DMS114 treated with DMSO at 0.1 percent for 48 hours (cell line): ENCODE measurements around the gene MAMLD1.

Experiments
- DNase-seq: peaks from one replicate; lab custom pipeline; 2025; ENCODE audit not compliant: unreplicated experiment; lab: John Stamatoyannopoulos, UW

MAMLD1 gene

DNA sequence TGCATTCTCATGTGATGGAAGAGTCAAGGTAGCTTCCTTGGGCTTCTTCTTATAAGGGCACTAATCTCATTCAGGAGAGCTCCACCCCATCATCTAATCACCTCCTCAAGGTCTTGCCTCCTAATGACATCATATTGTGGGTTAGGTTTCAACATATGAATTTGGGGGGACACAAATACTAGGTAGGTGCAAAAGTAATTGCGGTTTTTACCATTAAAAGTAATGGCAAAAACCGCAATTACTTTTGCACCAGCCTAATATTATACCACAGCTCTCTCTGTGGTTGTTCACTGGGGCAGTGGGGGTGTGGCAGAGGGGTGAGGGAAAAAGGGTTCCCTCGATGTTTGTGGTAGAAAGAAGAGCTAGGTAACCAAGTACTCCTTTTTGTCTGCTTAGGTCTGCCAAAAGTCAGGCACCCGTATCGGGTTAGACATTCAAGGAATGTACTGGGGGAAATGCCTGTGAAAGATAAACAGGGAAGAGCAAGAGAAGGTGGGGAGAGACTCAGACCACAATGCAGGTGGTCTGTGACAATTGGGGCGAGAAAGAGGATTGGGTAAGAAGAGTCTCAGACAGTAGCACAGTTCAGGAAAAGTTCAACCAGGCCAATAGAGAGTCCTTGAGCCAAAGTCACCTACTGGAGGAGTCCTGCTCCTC is 126.4 kb downstream of the MAMLD1 start:
- DNase-seq, result no peak

DNA sequence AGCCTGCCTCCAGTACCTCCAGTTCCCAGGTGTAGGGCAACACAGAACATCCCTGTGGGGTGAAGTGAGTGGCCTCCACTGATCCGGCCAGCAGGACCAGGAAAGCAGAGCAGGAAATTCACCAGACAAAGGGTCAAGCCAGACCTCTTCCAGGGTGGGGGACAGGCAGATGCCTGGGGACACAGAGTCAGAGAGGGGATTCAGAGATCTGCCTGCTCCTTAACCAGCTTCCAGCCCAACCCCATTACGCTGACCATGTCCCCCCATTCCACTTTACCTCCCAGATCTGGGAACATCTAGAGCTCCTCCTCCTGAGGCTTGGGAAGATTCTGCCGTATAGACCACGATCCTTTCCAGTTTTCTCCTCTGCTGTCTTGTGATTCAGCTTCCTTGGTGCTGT is 132.4 kb downstream of the MAMLD1 start:
- no peak for DNase-seq

DNA sequence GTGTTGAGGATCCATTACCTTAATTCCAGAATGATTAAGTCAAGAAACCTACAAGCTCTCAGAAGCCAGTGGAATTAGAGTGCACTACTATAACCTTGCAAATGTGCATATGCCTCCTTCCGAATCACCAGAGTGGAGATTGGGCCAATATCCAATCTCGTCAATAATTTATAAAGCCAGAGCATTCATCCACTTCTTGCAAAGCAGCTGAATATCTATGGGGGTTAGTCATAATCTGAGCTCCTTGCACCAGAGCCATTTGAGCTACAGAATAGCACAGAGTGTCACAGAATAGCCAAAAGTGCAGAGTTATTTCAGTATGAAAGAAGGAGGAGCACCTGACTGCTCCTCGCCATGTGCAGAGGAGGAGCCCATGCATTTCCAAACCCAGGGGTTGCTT is 136.1 kb downstream of the MAMLD1 start:
- no peak for DNase-seq

DNA sequence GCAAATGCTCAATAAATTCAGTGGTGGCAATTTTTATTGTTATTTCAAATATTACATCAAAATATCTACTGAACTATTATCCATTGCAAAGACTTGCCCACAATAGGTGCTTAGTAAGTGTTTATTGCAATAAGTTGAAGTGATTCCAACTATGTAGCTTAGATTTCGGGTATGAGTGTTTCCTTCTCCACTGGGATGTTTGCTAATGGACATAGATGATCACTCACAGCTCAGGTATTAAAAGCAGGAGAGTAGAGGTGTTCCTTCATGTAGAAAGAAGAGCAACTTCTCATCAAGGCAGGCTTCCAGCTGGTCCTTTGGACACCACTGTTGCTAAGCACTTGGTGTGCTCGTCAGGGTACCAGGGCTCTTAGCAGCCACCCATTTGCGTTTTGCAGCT is 139.0 kb downstream of the MAMLD1 start:
- DNase-seq, result no peak

DNA sequence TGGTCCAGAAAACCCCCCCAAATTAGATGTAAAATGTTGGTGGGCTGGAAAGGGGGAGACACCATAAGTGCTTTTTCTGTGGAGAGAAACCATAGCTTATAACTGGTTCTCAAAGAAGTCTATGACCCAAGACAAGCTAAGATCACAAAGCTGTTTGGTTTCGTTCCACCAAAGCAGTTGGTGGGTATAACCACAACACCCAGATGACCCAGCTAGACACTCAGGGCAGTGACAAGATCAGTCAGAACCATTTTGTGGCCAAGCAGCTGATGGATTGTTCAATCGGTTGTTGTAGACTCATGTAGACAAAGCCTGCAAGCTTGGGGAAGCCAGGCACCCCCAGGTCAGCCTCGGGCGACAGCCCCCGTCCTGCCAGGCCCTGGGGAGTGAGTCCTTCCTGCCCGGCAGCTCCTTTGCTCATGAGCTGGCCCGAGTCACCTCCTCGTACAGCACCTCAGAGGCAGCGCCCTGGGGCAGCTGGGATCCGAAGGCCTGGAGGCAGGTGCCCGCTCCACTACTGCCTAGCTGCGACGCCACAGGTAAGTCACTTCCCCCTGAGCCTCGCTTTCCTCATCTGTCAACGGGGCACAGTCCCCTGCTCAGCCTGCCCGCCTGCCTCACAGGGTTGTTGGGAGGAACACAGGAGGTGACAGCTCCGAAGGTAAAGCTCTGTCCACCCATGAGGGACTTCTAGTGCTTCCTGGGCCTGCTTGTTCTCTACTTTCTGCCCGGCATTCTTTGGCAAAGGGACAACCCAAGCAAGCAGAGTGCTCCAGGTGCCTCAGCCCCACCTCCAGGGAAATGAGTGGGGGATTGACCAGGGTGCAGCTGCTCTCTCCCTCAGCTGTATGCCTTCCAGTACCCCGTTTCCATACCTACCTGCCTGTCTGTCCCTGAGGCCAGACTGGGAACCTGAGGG is 140.1 kb downstream of the MAMLD1 start:
- no peak for DNase-seq

DNA sequence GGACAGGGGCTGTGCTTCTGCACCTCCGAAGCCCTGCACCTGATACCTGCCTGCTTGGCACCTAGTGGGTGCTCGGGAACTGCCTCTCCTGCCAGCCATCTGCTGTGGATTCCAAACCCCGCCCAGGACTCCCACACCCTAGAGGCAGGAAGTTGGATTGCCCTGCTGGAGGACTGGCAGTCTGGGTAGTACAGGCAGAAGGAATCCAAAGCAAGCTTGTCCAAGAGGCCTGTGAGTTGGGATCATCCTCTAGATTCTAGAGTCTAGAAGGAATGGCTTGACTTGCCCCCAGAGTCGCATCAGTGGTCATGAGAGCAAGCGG is 140.7 kb downstream of the MAMLD1 start:
- DNase-seq, result no peak

DNA sequence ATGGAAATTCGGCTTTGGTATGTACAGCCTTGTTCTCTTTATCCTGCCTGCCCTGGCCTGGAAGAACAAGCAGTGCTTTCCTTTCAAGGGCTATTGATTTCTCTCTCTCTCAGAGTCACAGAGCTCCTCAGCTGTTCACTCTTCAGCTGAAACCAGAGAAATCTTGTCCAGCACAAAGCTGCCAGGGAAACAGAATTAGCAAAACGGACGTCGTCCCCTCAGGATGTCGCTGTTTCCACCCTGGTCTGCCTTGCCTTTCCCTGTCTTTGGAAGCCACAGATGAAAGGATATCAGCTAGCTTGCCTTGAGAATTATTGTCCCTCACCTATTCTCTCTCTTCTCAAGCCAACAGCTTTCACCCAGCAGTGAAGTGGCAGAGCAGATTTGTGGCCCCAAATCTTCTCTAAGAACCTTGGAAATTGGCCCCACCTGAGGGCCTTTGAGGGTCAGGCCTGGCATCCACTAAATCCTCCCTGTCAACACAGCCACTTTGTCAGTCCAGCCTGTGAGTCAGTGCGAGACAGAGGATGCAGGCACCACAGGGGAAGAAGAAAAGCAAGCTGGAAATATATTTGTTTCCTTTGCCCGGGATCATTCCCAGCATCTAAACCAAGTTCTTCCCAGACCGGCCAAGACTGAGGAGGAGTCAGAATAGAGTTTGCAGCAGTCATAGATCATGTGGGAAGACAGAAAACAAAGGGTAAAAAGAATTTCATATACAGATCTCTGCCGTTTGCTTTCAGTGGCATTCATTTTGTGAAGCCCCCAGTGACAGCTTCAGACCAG is 141.5 kb downstream of the MAMLD1 start:
- DNase-seq, result no peak

DNA sequence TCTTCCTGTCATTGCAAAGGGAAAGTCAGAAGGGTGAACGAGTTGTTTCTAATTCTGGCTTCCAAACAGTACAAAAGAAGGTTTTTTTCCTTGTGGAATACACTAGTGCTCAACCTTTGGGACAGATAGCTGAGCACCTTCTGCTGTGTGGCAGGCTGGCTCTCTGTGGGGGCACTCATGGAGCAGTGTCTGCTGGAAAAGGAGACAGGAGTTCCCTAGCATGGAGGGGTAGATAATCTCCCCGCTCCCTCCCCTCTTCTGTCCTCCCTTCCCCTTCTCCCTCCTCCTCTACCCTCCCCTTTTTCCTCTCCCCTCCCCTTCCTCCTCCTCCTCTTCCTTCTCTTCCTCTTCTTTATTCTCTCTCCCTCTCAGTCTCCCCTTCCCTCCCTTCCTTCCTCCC is 142.9 kb downstream of the MAMLD1 start:
- DNase-seq, result no peak

DNA sequence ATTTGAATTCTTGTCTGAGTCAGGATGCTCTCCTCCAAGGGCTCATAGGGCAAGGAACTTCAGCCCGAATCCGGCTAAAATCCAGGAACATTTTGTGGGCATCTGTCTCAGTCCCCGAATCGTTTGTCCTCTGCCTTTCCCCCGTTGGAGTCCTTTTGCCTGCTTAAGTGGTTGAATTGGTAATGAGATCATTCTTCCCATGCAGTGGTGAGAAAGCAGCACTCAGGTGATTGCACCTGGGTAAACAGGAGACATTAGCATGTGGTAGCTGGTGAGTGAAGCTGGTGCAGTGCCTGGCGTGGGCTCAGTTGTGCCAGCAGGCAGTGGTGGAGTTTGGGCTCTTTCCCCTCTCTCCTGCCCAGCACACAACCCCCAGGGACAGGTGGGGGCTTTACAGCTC is 143.4 kb downstream of the MAMLD1 start:
- DNase-seq, result no peak

DNA sequence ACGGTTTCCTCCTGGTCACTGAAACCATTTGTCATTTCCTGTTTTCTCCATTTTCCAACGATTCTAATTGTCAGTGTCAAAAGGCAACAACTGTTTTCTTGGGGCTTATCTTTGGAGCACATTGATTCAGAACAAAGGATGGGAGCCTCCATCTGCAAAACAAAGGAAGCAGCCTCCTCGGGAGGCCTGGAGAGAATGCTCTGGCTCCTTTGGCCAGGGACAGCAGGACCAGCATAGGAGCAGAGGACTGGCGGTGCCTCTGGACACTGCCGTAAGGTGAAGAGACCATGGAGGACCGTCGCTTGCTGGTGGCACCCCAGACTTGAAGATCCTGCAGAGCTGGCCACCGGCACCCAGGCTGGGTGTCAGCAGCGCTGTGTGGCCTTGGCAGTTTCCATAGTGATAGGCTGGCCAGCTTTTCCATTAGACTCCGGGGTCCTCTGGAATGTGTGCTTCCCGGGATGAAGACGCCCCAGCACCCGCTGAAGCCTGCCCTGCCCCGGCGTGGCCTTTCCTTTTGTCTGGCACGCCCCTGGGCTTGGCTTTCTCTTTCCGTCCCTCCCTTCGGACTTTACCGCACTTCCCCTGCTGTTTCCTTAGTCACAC is 144.2 kb downstream of the MAMLD1 start:
- DNase-seq, result no peak

DNA sequence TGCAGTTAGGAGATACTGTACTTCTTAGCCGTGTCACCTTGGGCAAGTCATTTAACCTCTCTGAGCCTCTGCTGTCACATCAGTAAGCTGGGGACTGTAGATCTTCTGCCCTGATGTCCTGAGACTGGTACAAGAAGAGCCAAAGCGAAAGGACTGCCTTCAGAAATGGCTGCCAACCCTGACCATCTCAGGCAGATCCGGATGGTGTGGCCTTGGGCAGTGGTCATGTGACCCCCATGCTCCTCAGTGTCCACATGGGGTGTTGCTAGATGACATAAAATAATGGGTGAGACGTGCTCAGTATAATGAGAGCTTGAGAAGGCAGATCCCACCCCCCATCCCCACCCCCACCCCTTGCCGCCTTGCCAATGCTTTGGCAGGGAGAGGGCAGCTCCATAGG is 144.9 kb downstream of the MAMLD1 start:
- DNase-seq, result no peak

DNA sequence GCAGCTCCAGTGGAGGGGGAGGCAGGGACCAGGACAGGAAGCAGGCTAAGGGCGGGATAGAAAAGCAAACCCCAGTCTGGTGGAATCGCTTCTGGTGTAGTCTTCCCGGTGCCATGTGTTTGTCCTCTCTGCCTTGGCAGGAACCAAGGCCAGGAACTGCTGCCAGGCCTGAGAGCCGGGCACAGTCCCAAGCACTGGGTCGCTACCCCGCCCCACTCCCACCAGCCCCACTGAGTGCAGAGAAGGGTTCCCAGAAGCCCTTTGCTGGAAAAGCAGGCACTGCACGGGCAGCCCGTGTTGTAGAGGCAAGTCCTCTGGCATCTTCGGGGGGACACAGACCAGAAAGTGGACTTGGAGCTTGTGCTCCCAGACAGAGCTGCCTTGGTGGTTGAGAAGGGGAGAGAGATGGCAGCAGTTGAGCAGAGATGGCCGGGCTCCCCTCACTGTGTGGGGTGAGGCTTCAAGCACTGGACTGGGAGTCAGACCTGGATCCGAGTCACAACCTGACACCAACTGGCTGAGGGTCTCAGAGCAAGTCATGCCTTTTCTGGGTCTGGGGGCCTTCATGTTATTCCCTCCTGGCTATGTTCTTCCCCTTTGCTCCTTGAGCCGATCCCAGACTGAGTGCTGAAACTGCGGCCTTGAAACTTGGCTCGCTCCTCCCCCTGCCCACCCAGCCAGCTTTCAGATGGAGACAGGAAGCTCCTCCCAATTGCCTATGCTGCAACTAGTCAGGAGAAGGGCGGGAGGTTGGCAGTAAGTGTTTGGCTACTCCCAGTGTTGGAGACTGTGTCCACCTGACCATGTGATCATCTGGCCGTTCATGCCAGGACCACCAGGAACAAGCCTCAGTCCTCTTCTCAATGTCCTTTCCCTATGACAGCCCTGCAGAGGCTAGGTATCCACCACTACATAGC is 145.6 kb downstream of the MAMLD1 start:
- no peak for DNase-seq

DNA sequence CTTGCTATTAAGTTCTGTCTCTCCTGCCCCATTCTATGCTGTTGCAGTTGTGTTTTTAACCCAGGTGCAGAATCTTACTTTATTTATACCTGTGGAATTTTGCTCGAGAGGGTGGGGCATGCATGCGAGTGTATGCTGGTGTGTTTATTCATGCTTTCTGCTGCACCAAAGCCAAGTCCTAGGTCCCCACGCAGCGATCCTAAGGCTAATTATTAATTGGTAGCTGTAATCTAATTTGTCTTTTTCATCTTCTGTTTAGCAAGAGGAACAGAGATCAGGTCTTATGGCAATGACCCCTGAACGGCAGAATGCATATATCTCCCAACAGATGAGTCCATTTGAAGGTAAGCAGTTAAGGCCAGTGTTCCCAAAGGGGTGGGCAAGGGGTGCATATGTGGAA is 146.6 kb downstream of the MAMLD1 start:
- DNase-seq, result no peak

DNA sequence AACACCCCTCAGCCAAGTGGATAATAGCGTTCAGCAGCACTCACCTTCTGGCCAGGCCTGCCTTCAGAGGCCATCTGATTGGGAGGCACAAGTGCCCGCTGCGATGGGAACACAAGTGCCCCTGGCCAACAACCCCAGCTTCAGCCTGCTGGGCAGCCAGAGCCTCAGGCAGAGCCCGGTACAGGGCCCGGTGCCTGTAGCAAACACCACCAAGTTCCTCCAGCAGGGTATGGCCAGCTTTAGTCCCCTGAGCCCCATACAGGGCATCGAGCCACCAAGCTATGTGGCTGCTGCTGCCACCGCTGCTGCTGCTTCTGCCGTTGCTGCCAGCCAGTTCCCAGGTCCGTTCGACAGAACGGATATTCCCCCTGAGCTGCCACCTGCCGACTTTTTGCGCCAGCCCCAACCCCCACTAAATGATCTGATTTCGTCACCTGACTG is 149.4 kb downstream of the MAMLD1 start:
- DNase-seq, result no peak

DNA sequence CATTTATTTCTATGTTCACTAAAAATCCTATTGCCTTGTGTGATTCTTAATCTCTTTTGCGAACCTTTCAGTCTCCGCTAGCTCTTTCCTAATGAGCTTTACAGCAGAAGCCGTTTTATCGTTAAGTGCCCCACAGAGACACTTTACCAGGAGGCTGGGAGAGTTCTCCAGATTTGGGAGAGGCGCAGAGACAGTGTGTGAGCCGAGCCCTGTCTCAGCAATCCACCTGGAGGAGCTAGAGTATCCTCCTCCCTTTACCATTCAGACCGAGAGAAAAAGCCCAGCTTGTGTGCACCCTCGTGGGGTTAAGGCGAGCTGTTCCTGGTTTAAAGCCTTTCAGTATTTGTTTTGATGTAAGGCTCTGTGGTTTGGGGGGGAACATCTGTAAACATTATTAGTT is 150.4 kb downstream of the MAMLD1 start:
- no peak for DNase-seq

DNA sequence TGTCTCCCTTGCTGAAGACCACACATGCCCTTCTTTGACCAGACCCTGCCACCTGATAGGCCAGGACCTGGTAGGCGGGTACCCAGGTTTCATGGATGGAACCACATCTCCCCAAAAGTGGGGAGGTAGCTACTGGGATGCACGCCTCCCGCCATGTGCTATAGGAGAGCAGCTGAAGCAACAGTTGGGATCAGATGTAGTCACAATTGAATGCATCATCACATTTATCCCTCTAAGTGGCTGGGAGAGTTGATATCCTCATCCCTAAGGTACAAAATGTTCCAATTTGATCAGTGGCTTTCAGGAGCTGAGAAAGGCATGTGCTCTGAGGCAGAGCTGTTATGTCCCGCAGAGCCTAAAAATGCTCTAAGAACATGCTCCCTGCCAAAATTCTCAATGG is 151.3 kb downstream of the MAMLD1 start:
- DNase-seq, result no peak

DNA sequence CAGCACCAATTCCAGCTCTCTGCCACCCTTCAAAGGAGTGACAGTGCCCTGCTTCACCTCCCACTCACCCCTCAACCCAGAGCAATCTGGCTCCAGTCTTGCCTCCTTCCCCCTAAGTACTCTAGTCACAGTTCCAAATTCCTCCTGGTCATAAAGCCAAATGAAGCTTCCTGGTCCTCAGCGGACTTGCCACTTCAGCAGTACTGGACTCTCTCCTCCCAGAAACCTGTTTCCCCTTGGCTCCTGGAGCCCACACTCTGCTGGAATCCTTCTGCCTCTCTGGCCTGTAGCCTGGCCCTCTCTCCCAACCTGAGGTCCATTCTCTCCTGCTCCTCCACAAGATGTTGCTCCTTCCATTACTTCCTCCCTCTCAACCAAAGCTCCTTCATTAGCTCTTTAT is 152.7 kb downstream of the MAMLD1 start:
- DNase-seq, result no peak

DNA sequence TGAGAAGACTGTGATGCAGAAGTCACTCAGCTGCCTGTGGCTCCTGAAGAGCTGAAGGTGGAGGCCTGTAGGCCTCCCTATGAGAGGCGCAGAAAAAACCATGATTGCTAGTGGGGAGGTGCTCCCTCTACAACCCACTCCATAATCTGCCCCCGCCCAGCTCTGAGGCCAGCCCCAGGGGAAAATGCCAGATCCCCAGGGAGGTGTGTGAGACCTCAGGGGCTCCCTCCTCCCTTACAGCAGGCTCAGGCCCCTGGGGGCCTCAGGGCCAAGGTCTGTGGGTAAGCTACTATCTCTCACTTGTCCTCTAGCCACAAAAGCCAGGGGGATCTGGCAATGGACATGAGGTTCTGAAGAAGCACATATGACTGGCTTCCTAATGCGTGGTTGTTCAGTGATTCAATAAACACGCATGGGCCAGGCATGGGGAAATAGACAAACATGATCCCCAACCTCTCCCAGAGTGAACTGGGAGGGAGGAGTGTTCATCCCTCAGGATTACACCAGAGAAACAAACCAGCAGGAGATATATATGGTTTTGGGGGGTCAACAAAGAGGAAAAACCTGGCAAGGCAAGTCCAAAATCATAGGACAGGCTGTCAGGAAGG is 154.3 kb downstream of the MAMLD1 start:
- no peak for DNase-seq

DNA sequence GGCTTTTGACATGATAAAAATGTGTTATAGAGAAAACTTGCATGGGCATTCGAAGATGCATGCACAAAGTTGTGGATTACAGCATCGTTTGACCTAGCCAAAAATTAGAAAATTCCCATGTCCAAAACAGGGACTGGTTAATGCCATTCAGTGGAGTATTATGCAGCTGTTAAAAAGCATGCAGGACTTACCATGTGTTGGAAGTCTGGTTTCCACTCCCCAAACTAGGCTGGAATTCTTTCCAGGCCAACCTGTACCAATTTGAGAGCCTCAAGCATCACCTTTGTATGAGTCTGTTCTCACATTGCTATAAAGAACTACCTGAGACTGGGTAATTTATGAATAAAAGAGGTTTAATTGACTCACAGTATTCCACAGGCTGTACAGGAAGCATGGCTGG is 159.4 kb downstream of the MAMLD1 start:
- no peak for DNase-seq
